HepG2 (cell line): ENCODE measurements around the gene EMC8. TPM values are rescaled to one million over a fixed set of nuclear protein-coding genes. Genes with fewer than 3 reads are reported as not detected.

Source experiments
- EHMT2 ChIP-seq: fragments of 200-600 bp; sonication (generic); IDR thresholded peaks from 2 replicates; pipeline ENCODE4 v1.7.0; 2017; ENCODE audit warnings: antibody characterized with exemption, low read depth, low read length, borderline replicate concordance
- HMGA1 ChIP-seq: sonication (generic); formaldehyde crosslinking; conservative IDR thresholded peaks from 2 replicates; pipeline ENCODE4 v1.4.0; 2020; ENCODE audit warnings: missing genetic modification reagents
- IRF2 ChIP-seq: IDR thresholded peaks from 2 replicates; pipeline ENCODE4 v1.6.1; 2018; ENCODE audit warnings: missing genetic modification reagents, missing compliant biosample characterization
- MNT ChIP-seq: fragments of 450-650 bp; IDR thresholded peaks from 2 replicates; pipeline ENCODE4 v1.6.1; 2016
- MTF2 ChIP-seq: sonication (generic); formaldehyde crosslinking; IDR thresholded peaks from 2 replicates; pipeline ENCODE4 v1.5.0; 2020; ENCODE audit warnings: missing genetic modification reagents, borderline replicate concordance
- RXRB ChIP-seq: IDR thresholded peaks from 2 replicates; pipeline ENCODE4 v1.6.1; 2016; ENCODE audit warnings: borderline replicate concordance, missing genetic modification reagents, missing compliant biosample characterization
- ZNF10 ChIP-seq: sonication (generic); formaldehyde crosslinking; IDR thresholded peaks from 2 replicates; pipeline ENCODE4 v1.4.0; 2020; ENCODE audit warnings: mild to moderate bottlenecking, low read depth, missing genetic modification reagents, borderline replicate concordance
- ZNF207 ChIP-seq: fragments of 450-650 bp; IDR thresholded peaks from 2 replicates; pipeline ENCODE4 v1.6.1; 2016; ENCODE audit warnings: antibody characterized with exemption, borderline replicate concordance
- ZNF235 ChIP-seq: sonication (generic); formaldehyde crosslinking; IDR thresholded peaks from 2 replicates; pipeline ENCODE4 v1.8.1; 2023; ENCODE audit warnings: mild to moderate bottlenecking, missing genetic modification reagents, borderline replicate concordance
- ZNF331 ChIP-seq: sonication (generic); formaldehyde crosslinking; IDR thresholded peaks from 2 replicates; pipeline ENCODE4 v1.4.0; 2020; ENCODE audit warnings: missing genetic modification reagents
- ZNF446 ChIP-seq: sonication (generic); formaldehyde crosslinking; IDR thresholded peaks from 2 replicates; pipeline ENCODE4 v1.5.0; 2020; ENCODE audit warnings: mild to moderate bottlenecking, missing genetic modification reagents
- ZNF816 ChIP-seq: sonication (generic); formaldehyde crosslinking; IDR thresholded peaks from 2 replicates; pipeline ENCODE4 v1.8.0; 2022; ENCODE audit warnings: missing genetic modification reagents, mild to moderate bottlenecking, borderline replicate concordance
- polyA plus RNA-seq, 8 experiments: library from polyadenylated mRNA; depleted of rRNA in 3 of 8; stranded (reverse) in 7 of 8; unstranded in 1 of 8; fragments of >200 nt; fragmentation: Illumina TruSeq in 4 of 8; extraction: Trizol in 4 of 8; gene quantifications; 2 replicates each; pipeline versions ENCODE4 v1.2.1 to v1.2.3, GENCODE V29; 2011 to 2016; ENCODE audit warnings: low read depth in 4 of 8, missing spikeins in 1 of 8, mixed read lengths in 1 of 8; ENCODE audit not compliant: insufficient read depth in 1 of 8
- total RNA-seq, 5 experiments: library from RNA; depleted of rRNA; stranded (reverse); fragments of >200 nt; fragmentation: Illumina TruSeq; extraction: Trizol; gene quantifications; 2 replicates each; pipeline ENCODE4 v1.2.3, GENCODE V29; 2016; ENCODE audit warnings: low read depth in 1 of 5
- TF ChIP-seq, protein P1 (sequence below), 2 experiments: fragments of 450-650 bp in 1 of 2; sonication (generic) in 1 of 2; formaldehyde crosslinking in 1 of 2; IDR thresholded peaks; 2 replicates each; pipeline versions ENCODE4 v1.6.1 to v1.8.0; 2016 to 2022; ENCODE audit warnings: antibody characterized with exemption in 1 of 2, mild to moderate bottlenecking in 1 of 2, missing genetic modification reagents in 1 of 2
- TF ChIP-seq, protein P2 (sequence below): IDR thresholded peaks from 2 replicates; pipeline ENCODE4 v1.6.1; 2016

Gene EMC8
- total and polyA plus RNA-seq, 2 of the 13 experiments (the other 11 are each of a cell fraction or from before 2014, with no cell fraction given) = 55.0 to 76.0 TPM

DNA sequence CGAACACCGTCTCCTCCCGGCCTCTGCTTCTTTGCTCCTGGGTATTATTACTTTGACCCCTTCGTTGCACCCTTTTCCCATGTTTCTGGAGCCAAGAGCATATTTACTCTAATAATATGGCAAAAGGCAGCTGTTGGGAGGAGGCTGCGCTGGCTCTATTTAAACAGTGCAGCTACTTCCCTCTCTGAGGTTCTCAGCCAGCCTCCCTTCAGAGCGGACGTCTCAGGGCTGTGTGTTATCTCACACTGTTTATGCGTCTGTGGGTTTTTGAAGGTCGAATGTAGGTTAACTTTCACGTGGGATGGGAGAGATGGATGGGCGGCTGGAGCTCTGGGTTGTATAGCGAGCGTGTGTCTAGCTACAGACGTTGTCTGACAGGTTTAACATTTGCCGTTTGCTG lies 45.4 kb upstream of the EMC8 start (continued):
- TF ChIP-seq, protein P1, sequence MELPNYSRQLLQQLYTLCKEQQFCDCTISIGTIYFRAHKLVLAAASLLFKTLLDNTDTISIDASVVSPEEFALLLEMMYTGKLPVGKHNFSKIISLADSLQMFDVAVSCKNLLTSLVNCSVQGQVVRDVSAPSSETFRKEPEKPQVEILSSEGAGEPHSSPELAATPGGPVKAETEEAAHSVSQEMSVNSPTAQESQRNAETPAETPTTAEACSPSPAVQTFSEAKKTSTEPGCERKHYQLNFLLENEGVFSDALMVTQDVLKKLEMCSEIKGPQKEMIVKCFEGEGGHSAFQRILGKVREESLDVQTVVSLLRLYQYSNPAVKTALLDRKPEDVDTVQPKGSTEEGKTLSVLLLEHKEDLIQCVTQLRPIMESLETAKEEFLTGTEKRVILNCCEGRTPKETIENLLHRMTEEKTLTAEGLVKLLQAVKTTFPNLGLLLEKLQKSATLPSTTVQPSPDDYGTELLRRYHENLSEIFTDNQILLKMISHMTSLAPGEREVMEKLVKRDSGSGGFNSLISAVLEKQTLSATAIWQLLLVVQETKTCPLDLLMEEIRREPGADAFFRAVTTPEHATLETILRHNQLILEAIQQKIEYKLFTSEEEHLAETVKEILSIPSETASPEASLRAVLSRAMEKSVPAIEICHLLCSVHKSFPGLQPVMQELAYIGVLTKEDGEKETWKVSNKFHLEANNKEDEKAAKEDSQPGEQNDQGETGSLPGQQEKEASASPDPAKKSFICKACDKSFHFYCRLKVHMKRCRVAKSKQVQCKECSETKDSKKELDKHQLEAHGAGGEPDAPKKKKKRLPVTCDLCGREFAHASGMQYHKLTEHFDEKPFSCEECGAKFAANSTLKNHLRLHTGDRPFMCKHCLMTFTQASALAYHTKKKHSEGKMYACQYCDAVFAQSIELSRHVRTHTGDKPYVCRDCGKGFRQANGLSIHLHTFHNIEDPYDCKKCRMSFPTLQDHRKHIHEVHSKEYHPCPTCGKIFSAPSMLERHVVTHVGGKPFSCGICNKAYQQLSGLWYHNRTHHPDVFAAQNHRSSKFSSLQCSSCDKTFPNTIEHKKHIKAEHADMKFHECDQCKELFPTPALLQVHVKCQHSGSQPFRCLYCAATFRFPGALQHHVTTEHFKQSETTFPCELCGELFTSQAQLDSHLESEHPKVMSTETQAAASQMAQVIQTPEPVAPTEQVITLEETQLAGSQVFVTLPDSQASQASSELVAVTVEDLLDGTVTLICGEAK (IDR thresholded peaks at IDR 0.05) = no peak
- TF ChIP-seq, protein P1 (CRISPR knock-in tag; IDR thresholded peaks at IDR 0.05) = no peak
- TF ChIP-seq RXRB (CRISPR knock-in tag) (peak; percentile 72), EHMT2 (no peak), ZNF331 (CRISPR knock-in tag) (peak; percentile 9; the same call in 1 of the 2 replicates), ZNF207 (no peak), HMGA1 (CRISPR knock-in tag) (no peak), IRF2 (no peak; the same call in 1 of the 2 replicates), ZNF10 (no peak), ZNF816 (CRISPR knock-in tag) (no peak), ZNF235 (CRISPR knock-in tag) (no peak), MNT (no peak), MTF2 (no peak), ZNF446 (CRISPR knock-in tag) (no peak)
- TF ChIP-seq, protein P2, sequence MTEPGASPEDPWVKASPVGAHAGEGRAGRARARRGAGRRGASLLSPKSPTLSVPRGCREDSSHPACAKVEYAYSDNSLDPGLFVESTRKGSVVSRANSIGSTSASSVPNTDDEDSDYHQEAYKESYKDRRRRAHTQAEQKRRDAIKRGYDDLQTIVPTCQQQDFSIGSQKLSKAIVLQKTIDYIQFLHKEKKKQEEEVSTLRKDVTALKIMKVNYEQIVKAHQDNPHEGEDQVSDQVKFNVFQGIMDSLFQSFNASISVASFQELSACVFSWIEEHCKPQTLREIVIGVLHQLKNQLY = peak; percentile 44; the same call in 1 of the 2 replicates
